Subcutaneous adipose tissue (tissue), 4 donors: ENCODE measurements around the gene NLGN3. TPM values are rescaled to one million over a fixed set of nuclear protein-coding genes. Genes with fewer than 3 reads are reported as not detected.

Source experiments
- total RNA-seq, 4 donors: library from RNA; depleted of rRNA; stranded (reverse); fragments of >200 nt; gene quantifications; one replicate each; pipeline ENCODE4 v1.1.0, GENCODE V29; 2016
- TF ChIP-seq, protein P1 (sequence below): fragments of 450-650 bp; IDR thresholded peaks from one replicate; pipeline ENCODE4 v1.5.1; 2016; ENCODE audit warnings: low read depth, mild to moderate bottlenecking, control low read depth, antibody characterized with exemption, moderate library complexity

The NLGN3 gene
- under 1 TPM in 3 of 4 donors, not detected in 1; 0.17 to 0.57 (median 0.22) TPM for total RNA-seq

DNA sequence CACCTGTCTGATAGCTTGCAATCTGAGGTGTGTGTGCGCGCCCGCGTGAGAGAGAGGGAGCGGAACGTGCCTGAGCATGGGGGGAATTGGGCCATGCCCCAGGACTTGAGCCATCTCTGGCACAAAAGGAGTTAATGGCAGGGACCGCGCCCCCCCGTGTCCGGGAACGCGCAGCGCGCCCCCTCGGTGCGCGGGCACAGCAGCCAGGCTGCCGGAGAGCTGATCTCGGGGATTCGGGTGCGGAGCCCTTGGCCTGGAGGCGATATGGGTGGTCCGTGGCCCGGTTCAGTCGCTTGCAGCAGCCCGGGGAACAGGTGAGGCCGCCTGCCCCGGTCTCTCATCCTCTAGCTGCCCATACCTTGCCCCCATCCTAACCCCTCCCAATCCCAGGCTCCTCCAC lies at the start of gene NLGN3:
Gene NLGN3 (plus strand): TSS at position 191 of the 400 bp plus-strand sequence. CDS start 2,909 bp downstream, outside the sequence.
- TF ChIP-seq, protein P1, sequence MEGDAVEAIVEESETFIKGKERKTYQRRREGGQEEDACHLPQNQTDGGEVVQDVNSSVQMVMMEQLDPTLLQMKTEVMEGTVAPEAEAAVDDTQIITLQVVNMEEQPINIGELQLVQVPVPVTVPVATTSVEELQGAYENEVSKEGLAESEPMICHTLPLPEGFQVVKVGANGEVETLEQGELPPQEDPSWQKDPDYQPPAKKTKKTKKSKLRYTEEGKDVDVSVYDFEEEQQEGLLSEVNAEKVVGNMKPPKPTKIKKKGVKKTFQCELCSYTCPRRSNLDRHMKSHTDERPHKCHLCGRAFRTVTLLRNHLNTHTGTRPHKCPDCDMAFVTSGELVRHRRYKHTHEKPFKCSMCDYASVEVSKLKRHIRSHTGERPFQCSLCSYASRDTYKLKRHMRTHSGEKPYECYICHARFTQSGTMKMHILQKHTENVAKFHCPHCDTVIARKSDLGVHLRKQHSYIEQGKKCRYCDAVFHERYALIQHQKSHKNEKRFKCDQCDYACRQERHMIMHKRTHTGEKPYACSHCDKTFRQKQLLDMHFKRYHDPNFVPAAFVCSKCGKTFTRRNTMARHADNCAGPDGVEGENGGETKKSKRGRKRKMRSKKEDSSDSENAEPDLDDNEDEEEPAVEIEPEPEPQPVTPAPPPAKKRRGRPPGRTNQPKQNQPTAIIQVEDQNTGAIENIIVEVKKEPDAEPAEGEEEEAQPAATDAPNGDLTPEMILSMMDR: no peak

DNA sequence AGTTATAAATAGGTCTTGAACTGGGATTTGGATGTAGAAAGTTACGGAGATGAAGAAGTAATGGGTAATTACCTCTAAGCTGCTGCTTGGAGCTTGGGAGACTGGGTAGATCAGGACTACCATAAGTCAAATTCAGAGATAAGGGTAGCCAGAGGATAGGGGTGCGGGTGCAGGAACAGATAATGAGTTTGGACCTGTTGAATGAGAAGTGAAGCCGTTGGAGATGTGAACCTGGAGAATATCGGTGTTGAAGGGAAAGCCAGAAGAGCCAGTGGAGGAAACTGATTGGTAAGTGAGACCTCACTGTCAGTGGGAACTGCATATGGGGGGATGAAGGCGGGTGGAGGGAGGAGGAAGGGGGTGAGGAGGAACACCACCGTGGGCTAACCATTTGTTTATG lies 49.6 kb upstream of the NLGN3 start:
- TF ChIP-seq, protein P1: no peak

DNA sequence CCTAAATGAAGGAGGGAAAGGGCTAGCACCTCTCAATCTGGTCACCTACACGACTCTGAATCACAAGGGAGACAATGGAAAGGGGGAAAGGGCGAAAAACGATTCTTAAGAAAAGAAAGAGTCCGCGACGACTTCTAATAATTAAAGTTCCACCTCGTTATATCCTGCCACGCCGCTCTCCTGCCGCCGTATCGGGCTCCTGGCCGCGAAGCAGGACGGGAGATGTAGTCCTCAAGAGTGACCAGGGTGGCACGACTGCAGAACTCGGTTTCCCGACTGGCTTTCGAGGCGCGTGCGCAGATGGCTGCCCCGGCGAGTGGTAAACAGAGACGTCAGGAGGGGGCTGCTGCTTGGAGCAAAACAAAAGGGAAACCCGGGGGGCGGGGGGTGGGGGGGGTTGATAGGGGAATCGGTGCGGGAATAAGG lies 49.1 kb upstream of the NLGN3 start, which contains the start of gene FOXO4:
Gene FOXO4 (plus strand): TSS at position 297 of the 426 bp plus-strand sequence. CDS start 678 bp downstream, outside the sequence.
- TF ChIP-seq, protein P1: no peak

DNA sequence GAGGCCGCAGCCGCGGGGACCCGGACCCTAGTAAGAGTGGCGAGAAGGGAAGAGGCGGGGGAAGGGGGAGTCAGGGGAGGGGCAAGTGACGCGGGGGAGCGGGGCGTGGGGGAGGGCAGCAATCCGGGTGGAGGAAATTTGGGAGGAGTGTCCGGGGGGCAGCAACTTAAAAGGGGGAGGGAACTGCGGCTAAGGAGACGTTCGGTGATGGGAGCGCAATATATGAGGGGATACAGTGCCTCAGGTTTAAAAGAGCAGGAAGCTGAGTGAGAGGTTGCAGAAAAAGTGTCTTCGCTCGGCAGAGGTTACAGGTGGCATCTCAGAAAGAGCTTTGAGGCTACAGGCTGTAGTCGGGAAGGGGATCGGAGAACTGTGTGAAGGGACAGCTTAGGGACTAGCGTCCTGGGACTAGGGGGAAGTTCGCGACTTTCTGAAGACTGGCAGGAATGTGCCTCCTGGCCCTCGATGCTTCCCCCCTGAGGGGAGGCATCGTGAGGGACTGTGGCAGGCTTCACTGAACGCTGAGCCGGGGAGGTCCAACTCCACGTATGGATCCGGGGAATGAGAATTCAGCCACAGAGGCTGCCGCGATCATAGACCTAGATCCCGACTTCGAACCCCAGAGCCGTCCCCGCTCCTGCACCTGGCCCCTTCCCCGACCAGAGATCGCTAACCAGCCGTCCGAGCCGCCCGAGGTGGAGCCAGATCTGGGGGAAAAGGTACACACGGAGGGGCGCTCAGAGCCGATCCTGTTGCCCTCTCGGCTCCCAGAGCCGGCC lies 48.5 kb upstream of the NLGN3 start:
- TF ChIP-seq, protein P1: no peak

DNA sequence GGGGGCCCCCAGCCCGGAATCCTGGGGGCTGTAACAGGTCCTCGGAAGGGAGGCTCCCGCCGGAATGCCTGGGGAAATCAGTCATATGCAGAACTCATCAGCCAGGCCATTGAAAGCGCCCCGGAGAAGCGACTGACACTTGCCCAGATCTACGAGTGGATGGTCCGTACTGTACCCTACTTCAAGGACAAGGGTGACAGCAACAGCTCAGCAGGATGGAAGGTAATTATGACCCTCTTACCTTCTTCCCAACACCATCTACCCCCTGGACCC lies 47.9 kb upstream of the NLGN3 start:
- TF ChIP-seq, protein P1: no peak

DNA sequence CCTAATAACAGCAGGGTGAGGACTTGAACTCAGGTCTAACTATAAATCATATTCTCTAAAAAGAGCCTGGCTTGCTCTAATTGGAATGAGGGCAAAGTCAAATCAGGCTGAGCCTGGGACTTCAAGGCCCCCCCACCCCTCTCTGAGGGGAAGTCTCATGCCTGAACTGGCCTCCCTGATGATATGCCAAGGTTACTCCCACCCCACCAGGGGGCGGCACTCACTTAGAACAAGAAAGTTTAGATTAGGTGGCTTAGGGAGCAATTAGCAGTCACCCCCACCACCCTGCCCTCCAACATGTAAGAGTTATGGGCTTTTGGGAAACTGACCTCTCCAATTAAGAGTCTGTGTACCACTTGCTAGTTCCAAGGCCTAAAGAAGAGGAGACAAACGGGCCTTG lies 46.3 kb upstream of the NLGN3 start:
- TF ChIP-seq, protein P1: no peak

DNA sequence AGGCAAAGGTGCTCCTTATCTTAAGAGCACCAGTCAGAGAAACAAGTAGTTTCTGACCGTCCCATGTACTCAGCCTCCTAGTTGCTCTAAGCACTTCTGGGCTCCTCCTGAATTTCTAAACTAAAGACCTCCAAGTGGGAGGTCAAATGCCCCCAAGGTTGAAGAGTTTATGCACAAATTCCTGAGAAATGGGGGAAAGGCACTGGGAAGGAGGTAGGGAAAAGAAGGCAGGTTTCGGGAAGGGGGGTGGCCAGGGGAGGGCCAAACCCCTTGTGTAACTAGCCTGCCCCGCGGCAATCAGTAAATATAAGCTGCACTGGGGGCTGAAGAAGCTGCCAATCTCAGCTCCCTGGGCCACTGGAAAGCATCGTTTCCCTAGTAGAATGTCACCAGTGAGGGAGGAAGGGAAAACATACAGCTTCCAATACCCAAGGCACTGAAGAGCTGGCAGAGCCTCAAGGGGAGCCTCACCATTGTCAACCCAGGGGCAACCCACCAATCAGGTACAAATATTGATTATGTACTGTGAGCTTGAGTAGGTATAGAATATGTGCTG lies 45.6 kb upstream of the NLGN3 start:
- TF ChIP-seq, protein P1: no peak
